GM18951 (cell line): ENCODE data around the gene BORCS8.
"Not testable (repeated sequence)": the region's sequence is repeated elsewhere in the genome, so short reads cannot be mapped to it uniquely, and the experiment has no call there.

Source experiments
- POLR2A ChIP-seq: IDR thresholded peaks from 4 replicates; pipeline ENCODE4 v1.6.1; 2011; ENCODE audit warnings: mild to moderate bottlenecking; ENCODE audit not compliant: insufficient read length, insufficient read depth; ENCODE audit errors: extremely low read depth
- in situ Hi-C: fragments of 300-500 bp; cut with MboI; formaldehyde crosslinking; loops from one replicate; pipeline ENCODE4 v1.12.0; 2022; ENCODE audit warnings: low sequenced_read_pairs, mixed read lengths, inconsistent platforms; ENCODE audit not compliant: unreplicated experiment

BORCS8 gene

GRCh38 chr19:19181488-19181998 is 10.4 kb downstream of the BORCS8 start:
- in situ Hi-C loops, result loop anchor here (25.0 kb wide), 1 partner anchor 306 kb away; no protein-coding TSS in a partner anchor
- no peak for TF ChIP-seq POLR2A

- no peak for TF ChIP-seq POLR2A
- in situ Hi-C loops, result loop anchor here (25.0 kb wide), 1 partner anchor 308 kb away; no protein-coding TSS in a partner anchor
Observed at GRCh38 chr19:19179548-19180441, 12.2 kb downstream of the BORCS8 start.

GRCh38 chr19:19176950-19177349 is 15.0 kb downstream of the BORCS8 start:
- in situ Hi-C loops, result loop anchor here (25.0 kb wide), 1 partner anchor 310 kb away; no protein-coding TSS in a partner anchor
- TF ChIP-seq POLR2A, result no peak

- in situ Hi-C loops, result not testable (repeated sequence)
Observed at GRCh38 chr19:19173243-19173642, 18.7 kb downstream of the BORCS8 start.

- in situ Hi-C loops, result no loop called here
- TF ChIP-seq POLR2A, result no peak
Observed at GRCh38 chr19:19171821-19172532, 20.0 kb downstream of the BORCS8 start.

DNA sequence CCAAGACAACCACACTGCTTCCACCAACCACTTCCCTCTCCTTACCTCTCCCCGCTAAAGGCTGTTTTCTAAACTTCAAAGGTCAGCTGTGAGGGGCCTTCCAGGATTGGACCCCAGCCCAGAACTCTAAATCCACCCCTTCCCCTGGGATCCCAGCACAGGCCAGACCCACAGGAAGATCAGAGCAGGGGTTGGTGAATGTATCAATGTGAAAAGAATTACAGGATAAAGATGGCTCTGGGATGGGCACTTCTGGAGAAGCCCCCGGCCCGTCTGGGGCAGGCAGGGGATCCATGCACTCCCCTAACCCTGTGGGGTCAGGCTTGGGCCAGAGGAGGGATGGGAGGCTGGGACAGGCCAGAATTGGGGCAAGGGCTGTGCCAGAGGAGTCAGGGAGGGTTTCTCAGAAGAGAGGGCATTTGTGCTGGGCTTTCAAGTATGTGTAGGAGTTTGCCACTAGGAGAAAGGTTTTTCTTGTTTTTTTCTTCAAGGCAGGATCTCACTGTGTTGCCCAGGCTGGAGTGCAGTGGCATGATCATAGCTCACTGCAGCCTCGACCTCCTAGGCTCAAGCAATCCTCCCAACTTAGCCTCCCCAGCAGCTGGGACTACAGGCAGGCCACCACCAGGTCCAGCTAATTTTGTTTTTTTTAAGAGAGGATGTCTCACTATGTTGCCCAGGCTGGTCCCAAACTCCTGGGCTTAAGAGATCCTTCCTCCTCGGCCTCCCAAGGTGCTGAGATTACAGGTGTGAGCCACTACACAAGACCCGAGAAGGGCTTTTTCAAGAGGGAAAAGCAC is 20.9 kb downstream of the BORCS8 start:
- no peak for TF ChIP-seq POLR2A
- in situ Hi-C loops, result no loop called here

DNA sequence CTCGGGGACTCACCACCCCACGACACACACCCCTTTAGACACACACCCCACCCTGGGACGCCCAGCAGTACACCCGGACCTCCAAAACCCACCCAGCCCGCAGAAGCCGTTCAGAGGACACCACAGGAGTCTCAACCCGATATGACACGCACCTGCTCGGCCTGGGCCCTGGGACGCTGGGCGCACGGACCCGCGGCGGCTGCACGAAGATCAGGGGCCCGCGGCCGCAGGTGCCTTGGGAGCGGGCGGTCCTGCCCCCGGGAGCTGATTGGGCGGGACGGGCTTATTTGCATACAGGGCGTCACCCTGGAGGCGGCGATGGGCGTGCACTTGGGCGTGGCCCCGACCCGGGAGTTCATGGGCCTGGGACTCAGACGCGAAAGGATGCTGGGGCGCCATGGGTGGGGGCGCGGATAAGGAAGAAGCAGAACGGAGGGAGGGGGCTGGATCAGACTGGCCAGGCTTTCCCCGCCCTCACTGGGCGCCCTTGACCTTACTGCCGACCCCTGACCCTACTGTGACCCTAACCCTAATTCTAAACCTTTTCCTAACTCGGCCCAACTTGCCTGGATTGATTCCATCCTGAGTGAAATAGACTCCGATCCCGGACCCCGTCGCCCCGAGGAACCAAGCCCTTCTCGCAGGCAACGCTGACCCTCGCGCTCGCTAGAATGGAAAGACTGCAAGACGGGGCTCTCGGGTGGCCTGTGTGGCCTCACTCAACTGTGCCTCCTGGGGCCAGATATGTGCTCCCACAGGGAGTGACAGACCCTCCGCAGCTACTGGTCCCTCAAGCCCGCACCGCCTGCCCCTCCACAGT is 21.7 kb downstream of the BORCS8 start, which contains the start of gene MEF2B:
Gene MEF2B (minus strand): TSS at position 211 of the 820 bp plus-strand sequence. CDS start 19,528 bp downstream, outside the sequence.
- in situ Hi-C loops, result no loop called here
- peak; percentile 94 for TF ChIP-seq POLR2A

DNA sequence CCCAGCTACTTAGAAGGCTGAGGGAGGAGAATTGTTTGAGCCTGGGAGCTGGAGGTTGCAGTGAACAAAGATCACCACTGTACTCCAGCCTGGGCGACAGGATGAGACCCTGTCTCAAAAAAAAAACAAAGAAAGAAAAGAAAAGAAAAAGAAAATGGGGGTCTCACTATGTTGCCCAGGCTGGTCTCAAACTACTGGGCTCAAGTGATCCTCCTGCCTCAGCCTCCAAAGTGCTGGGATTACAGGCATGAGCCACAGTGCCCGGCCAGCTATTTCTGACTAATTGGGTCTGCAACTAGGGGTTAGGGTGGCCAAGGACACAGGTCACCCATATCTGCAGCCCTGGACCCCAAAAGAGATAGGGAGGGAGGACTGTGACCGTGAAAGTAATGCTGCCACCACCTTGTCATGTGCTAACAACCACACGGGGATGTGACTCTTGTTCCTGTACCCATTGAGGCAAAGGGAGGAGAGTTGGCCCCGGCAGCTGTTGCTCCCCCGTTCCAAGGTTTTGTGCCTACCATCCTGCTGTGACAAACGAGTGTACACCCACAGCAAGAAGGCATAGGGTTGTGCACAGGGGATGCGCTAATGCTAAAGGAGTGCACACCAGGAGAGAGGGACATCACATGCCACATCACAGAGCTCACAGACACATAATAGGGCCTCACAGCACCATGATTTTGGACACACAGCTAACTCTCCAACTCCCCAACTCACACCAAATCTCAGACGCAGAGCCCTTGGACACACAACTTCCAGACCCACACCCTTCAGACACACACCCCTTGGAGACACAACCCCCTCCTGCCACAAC is 22.5 kb downstream of the BORCS8 start:
- TF ChIP-seq POLR2A, result no peak
- in situ Hi-C loops, result no loop called here

GRCh38 chr19:19167612-19168011 is 24.3 kb downstream of the BORCS8 start:
- in situ Hi-C loops, result no loop called here
- no peak for TF ChIP-seq POLR2A

DNA sequence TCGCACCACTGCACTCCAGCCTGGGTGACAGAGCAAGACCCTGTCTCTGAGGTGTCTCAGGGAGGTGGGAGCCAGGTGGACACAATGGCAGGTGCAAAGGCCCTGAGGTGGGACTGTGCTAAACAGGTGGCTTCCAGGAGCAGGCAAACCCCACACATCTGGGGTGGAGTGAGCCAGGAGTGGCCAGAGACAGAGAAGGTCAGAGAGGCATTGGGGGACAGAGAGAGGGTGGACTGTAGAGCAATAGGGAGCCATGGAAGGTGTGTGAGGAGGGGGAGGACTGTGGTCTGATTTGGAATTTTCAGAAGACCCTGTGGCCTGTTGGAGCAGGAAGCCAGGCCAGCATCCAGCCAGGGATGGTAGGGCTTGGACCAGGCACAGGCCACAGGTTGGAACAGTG is 26.6 kb downstream of the BORCS8 start:
- TF ChIP-seq POLR2A, result no peak
- in situ Hi-C loops, result no loop called here

DNA sequence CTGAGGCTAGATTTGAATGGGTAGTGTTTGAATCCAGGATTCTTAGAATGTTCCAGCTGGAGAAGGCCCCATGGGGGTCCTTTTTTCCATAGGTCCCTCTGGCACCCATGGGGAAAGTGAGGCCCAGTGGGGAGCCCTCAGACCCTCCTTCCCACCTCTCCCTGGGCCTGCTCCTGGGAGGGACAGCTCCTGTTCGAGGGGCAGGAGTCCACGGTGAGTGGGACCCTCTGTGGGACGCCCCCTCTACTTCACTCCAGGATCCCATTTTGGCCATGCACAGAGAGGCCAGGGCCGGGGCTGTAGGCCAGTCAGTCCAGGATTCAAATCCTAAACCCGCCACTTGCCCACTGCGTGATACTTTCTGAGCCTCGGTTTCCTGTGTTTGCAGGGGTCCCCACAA is 29.5 kb downstream of the BORCS8 start:
- in situ Hi-C loops, result no loop called here

DNA sequence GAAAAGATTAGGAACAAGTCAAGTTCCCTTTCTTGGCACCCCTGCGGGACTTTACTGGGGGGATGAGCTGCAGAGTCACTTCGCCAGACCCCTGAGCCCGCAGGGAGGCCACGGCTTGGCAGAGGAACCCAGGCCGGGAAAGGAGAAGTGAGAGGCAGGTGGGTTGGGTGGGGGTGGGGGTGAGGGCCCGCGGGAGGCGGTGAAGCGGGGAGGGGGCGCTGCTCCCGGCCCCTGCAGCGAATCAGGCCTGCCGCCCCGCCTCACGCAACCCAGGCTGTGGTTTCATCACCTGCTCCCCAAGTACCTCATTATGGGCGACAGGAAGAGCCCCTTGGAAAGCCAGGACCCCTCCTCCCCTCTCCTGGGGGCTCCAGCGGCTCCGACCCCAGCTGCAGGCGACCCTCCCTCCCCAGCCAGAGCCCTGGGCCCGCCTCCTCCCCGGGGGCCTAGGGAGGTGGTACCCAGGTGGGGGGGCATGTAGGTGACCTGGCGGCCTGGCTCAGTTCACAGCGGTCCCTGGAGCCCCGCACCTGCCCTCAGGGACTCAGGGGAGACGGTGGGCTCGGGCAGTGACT is 31.4 kb downstream of the BORCS8 start:
- in situ Hi-C loops, result no loop called here
- TF ChIP-seq POLR2A, result peak; percentile 5

More for the DNA sequence above, 29.5 kb downstream of the BORCS8 start:
- no peak for TF ChIP-seq POLR2A
